Mucosa of stomach (tissue), 1 donor: ENCODE measurements around the gene DYNLT2.

Source experiments
- H3K27me3 ChIP-seq: one replicate; pipeline ENCODE4 v1.7.0; 2013; ENCODE audit warnings: mild to moderate bottlenecking, low read length; ENCODE audit not compliant: control insufficient read depth, insufficient read depth
- H3K36me3 ChIP-seq: one replicate; pipeline ENCODE4 v1.7.0; 2013; ENCODE audit warnings: low read length; ENCODE audit not compliant: control insufficient read depth, insufficient read depth
- H3K4me1 ChIP-seq: one replicate; pipeline ENCODE4 v1.7.0; 2013; ENCODE audit warnings: mild to moderate bottlenecking, low read length; ENCODE audit not compliant: control insufficient read depth, insufficient read depth
- H3K4me3 ChIP-seq: one replicate; pipeline ENCODE4 v1.7.0; 2013; ENCODE audit warnings: low read length
- H3K9ac ChIP-seq: one replicate; pipeline ENCODE4 v1.7.0; 2013; ENCODE audit warnings: mild to moderate bottlenecking, low read length, moderate library complexity
- H3K9me3 ChIP-seq: one replicate; pipeline ENCODE4 v1.7.0; 2013; ENCODE audit warnings: mild to moderate bottlenecking, low read length, moderate library complexity; ENCODE audit not compliant: control insufficient read depth
- donor health status: Pancreatic carcinoma.

Gene DYNLT2

DNA sequence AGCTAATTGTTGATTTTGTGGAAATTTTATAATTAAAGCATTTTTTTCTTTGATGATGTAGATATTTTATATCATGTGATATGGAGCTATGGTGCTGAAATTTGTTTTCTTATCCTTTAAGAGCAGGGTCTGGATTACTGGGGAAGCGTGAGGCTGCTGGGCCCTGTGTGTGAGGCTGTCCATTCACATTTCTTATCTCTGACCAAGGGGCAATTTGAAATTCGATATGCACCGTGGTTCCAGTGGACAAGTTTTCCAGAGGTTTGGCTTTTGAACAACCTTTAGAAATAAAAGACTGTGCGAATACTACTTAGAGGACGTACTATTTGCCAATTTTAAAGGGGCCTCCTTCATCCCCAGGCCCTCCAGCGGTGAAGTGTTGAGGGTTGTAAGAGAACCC lies 3.8 kb upstream of the DYNLT2 start:
- Histone ChIP-seq H3K9me3 (no peaks in the 10 kb centered on the region), H3K9ac (no peak overlapping the region), H3K27me3 (no peaks in the 10 kb centered on the region), H3K36me3 (no peaks in the 10 kb centered on the region), H3K4me3 (no peak overlapping the region), H3K4me1 (peaks cover 9% of the 10 kb centered on the region)

DNA sequence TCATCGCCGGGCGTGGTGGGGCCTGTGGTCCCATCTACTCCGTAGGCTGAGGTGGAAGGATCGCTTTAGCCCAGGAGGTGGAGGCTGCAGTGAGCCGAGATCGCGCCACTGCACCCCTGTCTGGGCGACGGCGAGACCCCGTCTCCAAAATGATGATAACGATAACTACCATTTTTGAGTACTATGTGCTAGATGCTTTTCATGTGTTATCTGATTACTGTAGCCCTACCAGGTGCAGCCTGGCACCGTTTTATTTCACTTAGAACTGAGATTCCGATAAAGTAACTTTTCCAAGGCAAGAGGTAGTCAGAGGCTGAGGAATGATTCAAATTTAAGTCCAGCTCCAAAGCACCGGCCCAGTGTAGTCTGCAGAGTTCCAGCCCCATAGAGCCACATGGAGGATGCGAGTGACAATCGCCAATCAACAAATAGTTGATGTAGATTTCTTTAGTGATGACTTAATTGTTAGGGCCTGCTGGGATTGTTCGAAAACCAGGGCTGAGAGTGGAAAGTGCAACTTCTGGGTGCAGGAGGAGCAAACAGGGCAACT lies 777 bp upstream of the DYNLT2 start:
- no peaks in the 10 kb centered on the region for H3K9me3 ChIP-seq
- peak overlapping the region; percentile 98 for H3K9ac ChIP-seq
- H3K36me3 ChIP-seq = no peaks in the 10 kb centered on the region
- H3K27me3 ChIP-seq = no peaks in the 10 kb centered on the region
- H3K4me1 ChIP-seq = peaks cover 9% of the 10 kb centered on the region
- H3K4me3 ChIP-seq = peak overlapping the region; percentile 69

DNA sequence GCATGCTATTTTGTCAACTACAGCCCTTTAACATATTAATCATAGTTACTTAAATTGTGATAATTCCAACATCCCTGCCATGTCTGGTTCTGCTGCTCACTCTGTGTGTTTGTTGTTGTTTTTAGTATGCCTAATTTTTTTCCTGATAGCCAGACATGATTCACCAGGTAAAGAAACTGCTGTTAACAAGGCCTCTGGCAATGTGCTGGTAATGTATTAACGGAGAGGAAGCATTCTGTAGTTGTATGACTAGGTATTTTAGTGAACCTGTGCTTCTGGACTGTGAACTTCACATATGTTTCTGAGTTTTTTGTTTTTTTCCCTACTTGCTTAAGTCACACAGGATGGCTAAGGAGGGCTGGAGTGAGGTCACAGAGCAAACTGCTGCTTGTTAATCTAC lies 4.8 kb downstream of the DYNLT2 start:
- H3K27me3 ChIP-seq = no peaks in the 10 kb centered on the region
- H3K9me3 ChIP-seq = no peaks in the 10 kb centered on the region
- no peaks in the 10 kb centered on the region for H3K4me1 ChIP-seq
- no peak overlapping the region for H3K9ac ChIP-seq
- H3K4me3 ChIP-seq = no peak overlapping the region
- no peaks in the 10 kb centered on the region for H3K36me3 ChIP-seq

DNA sequence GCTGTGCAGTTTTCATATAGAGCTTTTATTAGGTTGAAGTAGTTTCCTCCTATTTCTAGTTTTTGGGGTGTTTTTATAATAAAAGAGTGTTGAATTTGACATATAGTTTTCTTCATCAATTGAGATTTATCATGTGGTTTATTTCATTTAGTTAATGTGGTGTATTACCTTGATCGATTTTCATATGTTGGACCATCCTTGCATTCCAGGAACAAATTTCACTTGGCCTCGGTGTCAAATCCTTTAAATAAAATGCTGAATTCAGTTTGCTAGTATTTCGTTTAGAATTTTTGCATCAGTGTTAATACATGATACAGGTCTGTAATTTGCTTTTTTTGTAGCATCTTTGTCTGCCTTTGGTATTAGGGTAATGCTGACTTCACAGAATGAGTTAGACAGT lies 6.0 kb downstream of the DYNLT2 start:
- no peaks in the 10 kb centered on the region for H3K27me3 ChIP-seq
- H3K4me1 ChIP-seq = no peaks in the 10 kb centered on the region
- H3K9ac ChIP-seq = no peak overlapping the region
- H3K36me3 ChIP-seq = no peaks in the 10 kb centered on the region
- H3K9me3 ChIP-seq = no peaks in the 10 kb centered on the region
- no peak overlapping the region for H3K4me3 ChIP-seq

DNA sequence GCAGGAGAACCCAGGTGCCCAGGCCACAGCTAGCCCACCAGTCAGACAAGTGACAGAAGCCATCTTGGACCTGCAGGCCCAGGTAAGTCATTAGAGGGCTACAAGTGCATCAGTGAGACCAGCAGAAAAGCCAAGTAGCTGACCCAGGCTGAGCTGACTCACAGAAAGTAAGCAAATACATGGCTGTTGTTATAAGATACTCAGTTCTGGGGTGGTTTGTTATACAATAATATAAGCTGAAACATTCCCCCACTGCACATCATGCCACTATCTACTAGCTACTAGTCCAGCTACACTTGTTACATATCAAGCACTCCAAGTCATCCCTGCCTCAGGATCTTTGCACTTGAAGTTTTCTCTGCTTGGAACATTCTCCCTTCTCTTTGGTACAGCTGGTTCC lies 10.0 kb downstream of the DYNLT2 start:
- no peaks in the 10 kb centered on the region for H3K4me1 ChIP-seq
- no peak overlapping the region for H3K4me3 ChIP-seq
- no peaks in the 10 kb centered on the region for H3K36me3 ChIP-seq

DNA sequence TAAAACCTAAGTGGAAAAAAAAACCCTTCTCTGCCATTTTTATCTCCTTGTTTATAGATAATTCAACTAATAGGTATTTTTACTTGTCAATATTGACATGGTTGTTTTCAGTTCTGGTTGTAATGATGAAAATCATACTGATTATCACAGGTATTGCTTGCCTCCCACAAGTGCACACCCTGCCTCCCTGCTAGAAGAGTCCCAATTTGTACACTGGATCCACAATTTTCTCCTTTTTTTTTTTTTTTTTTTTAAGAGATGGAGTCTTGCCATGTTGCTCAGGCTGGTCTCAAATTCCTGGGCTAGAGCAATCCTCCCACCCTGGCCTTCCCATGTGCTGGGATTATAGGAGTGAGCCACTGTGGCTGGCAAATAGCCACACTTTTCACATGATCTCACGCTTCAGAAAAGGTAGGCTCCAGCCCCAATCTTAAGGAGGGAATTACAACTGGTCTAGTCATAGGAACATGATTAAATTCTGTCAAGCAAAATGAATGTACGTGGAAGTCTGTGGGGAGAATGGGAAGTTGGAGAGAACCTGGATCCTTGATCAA lies 12.3 kb downstream of the DYNLT2 start:
- H3K9me3 ChIP-seq = no peaks in the 10 kb centered on the region
- H3K27me3 ChIP-seq = no peaks in the 10 kb centered on the region
- H3K4me1 ChIP-seq = no peaks in the 10 kb centered on the region
- H3K36me3 ChIP-seq = no peaks in the 10 kb centered on the region
- no peak overlapping the region for H3K9ac ChIP-seq
- H3K4me3 ChIP-seq = no peak overlapping the region

More for the DNA sequence above, 10.0 kb downstream of the DYNLT2 start:
- no peak overlapping the region for H3K9ac ChIP-seq
- no peaks in the 10 kb centered on the region for H3K27me3 ChIP-seq
- H3K9me3 ChIP-seq = no peaks in the 10 kb centered on the region

DNA sequence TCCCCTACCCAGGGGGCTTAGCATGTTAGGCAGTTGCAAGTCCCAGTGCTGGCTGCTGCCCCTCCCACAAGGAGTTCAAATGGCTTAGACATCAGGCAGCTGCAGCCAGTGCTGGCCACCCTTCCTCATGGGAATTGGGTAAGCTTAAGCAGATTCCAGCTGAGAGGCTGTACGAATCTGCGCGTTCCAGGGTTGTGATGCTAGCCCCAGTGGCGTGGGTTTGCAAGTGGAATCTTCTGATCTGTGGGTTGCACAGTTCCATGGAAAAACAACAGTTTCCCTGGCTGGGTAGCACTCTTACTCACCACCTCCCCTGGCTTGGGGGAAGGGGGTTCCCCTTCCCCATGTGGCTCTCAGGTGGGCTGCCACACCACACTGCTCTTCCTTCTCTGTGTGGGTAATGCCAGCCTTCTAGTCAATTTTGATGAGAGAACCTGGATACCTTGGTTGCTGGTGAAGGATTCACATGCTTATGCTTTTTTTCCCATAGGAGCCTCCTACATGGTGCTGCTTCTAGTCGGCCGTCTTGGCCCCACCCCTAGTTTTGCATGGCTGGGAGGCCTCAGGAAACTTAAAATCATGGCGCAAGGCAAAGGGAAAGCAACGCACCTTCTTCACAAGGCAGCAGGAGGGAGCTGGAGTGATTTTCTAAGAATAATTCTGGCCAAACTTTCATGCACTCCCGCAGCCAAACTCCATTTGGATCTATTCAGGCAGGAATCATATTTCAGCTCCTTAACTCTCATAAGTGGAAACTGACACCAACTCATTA lies 13.0 kb downstream of the DYNLT2 start:
- no peak overlapping the region for H3K4me3 ChIP-seq
- H3K9me3 ChIP-seq = no peaks in the 10 kb centered on the region
- H3K36me3 ChIP-seq = no peaks in the 10 kb centered on the region
- no peaks in the 10 kb centered on the region for H3K27me3 ChIP-seq
- no peak overlapping the region for H3K9ac ChIP-seq
- no peaks in the 10 kb centered on the region for H3K4me1 ChIP-seq

DNA sequence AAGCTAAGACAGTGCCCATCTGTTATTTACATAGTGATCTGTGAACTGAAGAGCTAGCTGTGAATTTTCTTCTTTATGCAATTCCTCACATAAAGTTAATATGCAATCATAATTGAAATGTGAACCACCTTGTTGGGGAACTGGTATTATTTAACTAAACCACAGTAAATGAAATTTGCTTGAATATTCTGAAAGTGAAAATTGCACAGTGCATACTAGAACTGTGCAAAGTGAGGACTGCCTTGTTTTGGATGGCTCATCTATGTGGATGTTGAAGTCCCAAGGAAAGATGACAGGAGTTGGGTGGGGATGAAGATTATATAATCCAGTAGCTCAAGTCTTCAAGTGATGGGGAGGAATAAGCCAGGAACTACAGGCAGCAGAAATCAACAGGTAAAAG lies 21.4 kb downstream of the DYNLT2 start:
- peaks cover 13% of the 10 kb centered on the region for H3K4me1 ChIP-seq
- H3K9ac ChIP-seq = no peak overlapping the region
- H3K4me3 ChIP-seq = no peak overlapping the region
- H3K27me3 ChIP-seq = no peaks in the 10 kb centered on the region
- H3K36me3 ChIP-seq = no peaks in the 10 kb centered on the region
- no peaks in the 10 kb centered on the region for H3K9me3 ChIP-seq

DNA sequence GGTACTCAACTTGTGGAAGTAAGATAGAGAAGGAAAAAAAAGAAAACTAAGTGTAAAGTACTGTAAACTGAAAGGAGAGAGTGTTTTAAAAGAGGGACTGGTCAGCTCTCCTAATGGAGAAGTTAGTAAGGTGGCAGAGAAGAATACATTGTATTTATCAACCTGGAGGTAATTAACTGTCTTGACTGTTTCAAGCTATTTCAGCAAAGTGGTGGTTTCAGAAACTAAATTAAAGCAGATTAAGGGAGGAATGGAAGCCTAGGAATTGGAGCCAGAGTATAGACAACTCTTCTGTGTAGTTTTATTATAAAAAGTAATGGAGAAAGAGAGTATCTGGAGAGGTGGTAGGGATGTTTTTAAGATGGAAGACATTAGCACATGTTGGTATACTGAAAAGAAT lies 24.4 kb downstream of the DYNLT2 start:
- peaks cover 15% of the 10 kb centered on the region for H3K4me1 ChIP-seq
- H3K27me3 ChIP-seq = no peaks in the 10 kb centered on the region
- H3K36me3 ChIP-seq = no peaks in the 10 kb centered on the region
- no peak overlapping the region for H3K4me3 ChIP-seq
- no peaks in the 10 kb centered on the region for H3K9me3 ChIP-seq
- no peak overlapping the region for H3K9ac ChIP-seq

DNA sequence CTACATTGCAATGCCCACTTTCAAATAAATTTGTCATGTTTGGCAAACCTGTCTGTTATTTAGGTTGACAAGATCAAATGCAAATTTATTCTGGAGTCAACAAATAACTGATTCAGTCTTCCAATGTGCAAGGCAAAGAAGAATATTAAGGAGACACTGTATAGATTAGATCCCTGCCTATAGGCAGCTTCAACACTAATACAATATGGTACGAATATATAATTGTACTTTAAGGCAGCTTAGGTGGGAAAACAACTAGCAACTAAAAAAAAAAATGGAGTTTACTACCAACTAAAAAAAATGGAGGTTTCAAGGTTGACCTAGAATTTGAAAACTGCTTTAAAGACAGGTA lies 25.3 kb downstream of the DYNLT2 start:
- Histone ChIP-seq H3K4me1 (peaks cover 15% of the 10 kb centered on the region), H3K9ac (no peak overlapping the region), H3K4me3 (no peak overlapping the region)

DNA sequence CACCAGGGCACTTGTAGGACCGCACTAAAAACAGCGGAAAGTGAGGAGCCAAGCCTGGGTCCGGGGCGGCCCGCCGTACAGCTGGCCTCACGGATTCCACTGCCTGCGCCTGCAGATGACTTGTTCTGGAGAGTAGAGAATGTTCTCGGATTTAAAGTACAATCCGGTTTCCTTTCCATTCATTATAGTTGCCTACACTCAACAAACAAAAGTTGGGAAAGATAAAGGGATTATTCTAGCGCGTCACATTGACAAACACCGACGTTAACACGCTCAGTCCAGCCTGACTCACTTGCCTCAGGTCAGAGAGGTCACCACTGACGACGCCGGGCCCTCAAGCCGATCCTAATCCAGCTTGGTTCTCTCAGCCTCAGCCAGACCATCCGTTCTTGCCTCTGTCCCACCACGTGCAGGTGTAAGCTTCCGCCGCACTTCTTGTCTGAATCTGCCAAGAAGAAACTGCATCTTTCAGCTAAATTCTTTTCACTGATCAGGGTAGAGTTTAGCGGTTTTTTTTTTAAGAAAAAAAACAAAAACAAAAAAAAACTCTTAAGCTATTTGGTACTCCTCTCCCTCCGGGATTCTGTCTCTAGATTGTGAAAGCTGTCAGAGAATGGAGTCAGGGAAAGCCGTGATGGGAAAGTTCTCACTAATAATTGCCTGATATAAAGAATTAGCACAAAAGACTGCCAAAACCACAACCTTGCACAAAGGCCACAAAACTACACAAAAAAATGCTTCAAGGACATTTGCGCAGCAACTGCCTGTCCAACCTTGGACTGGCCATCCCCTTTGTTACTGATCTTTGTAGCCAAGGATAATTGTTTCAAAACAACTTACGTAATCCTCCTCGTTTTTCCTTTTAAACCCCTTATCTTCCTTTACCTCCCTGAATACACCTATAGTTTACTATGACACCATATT lies 26.0 kb downstream of the DYNLT2 start:
- no peaks in the 10 kb centered on the region for H3K36me3 ChIP-seq
- H3K4me3 ChIP-seq = peak overlapping the region; percentile 18
- peak overlapping the region; percentile 71 for H3K9ac ChIP-seq
- no peaks in the 10 kb centered on the region for H3K27me3 ChIP-seq
- H3K9me3 ChIP-seq = no peaks in the 10 kb centered on the region
- peaks cover 15% of the 10 kb centered on the region for H3K4me1 ChIP-seq

More for the DNA sequence above, 25.3 kb downstream of the DYNLT2 start:
- Histone ChIP-seq H3K36me3 (no peaks in the 10 kb centered on the region), H3K9me3 (no peaks in the 10 kb centered on the region), H3K27me3 (no peaks in the 10 kb centered on the region)
